Mucosa of gallbladder (tissue), 1 donor: Measurements from ENCODE around the gene GRM8. TPM values are rescaled to one million over a fixed set of nuclear protein-coding genes. Genes with fewer than 3 reads are reported as not detected.
"Not testable (repeated sequence)": the region's sequence is repeated elsewhere in the genome, so short reads cannot be mapped to it uniquely, and the experiment has no call there.

Experiments used
- DNase-seq: peaks from one replicate; pipeline ENCODE4 v3.0.0-alpha.2; 2020; ENCODE audit warnings: low spot score
- total RNA-seq: library from RNA; stranded (reverse); gene quantifications from one replicate; pipeline ENCODE4 v1.2.1, GENCODE V29; 2021
- donor health status: DM: no; HTN: no; CAD: no.

Gene GRM8
- total RNA-seq, 1 donor from 2014 or later: 8.0 TPM

- DNase-seq: no peak
Observed at GRCh38 chr7:126924477-126924876, 328.3 kb downstream of the GRM8 start.

- not testable (repeated sequence) for DNase-seq
Observed at GRCh38 chr7:126911627-126912026, 341.1 kb downstream of the GRM8 start.

- DNase-seq: not testable (repeated sequence)
Observed at GRCh38 chr7:126908564-126908963, 344.2 kb downstream of the GRM8 start.

- DNase-seq: not testable (repeated sequence)
Observed at GRCh38 chr7:126907657-126908056, 345.1 kb downstream of the GRM8 start.

GRCh38 chr7:126905255-126905654 lies 347.5 kb downstream of the GRM8 start:
- DNase-seq: not testable (repeated sequence)

GRCh38 chr7:126901041-126901765 lies 351.5 kb downstream of the GRM8 start:
- not testable (repeated sequence) for DNase-seq

- not testable (repeated sequence) for DNase-seq
Observed at GRCh38 chr7:126887980-126888379, 364.8 kb downstream of the GRM8 start.

- not testable (repeated sequence) for DNase-seq
Observed at GRCh38 chr7:126887560-126887959, 365.2 kb downstream of the GRM8 start.

GRCh38 chr7:126882730-126883129 lies 370.0 kb downstream of the GRM8 start:
- not testable (repeated sequence) for DNase-seq

GRCh38 chr7:126881908-126882307 lies 370.8 kb downstream of the GRM8 start:
- not testable (repeated sequence) for DNase-seq

GRCh38 chr7:126881315-126881714 lies 371.4 kb downstream of the GRM8 start:
- no peak for DNase-seq

GRCh38 chr7:126876536-126876935 lies 376.2 kb downstream of the GRM8 start:
- not testable (repeated sequence) for DNase-seq

GRCh38 chr7:126856691-126857291 lies 395.9 kb downstream of the GRM8 start:
- DNase-seq: no peak

GRCh38 chr7:126845331-126845730 lies 407.4 kb downstream of the GRM8 start:
- no peak for DNase-seq

- no peak for DNase-seq
Observed at GRCh38 chr7:126843883-126844282, 408.9 kb downstream of the GRM8 start.

- DNase-seq: no peak
Observed at GRCh38 chr7:126843336-126843735, 409.4 kb downstream of the GRM8 start.

- no peak for DNase-seq
Observed at GRCh38 chr7:126842451-126842850, 410.3 kb downstream of the GRM8 start.

- no peak for DNase-seq
Observed at GRCh38 chr7:126840869-126841268, 411.9 kb downstream of the GRM8 start.

- DNase-seq: no peak
Observed at GRCh38 chr7:126839624-126840023, 413.1 kb downstream of the GRM8 start.

GRCh38 chr7:126838194-126838593 lies 414.5 kb downstream of the GRM8 start:
- no peak for DNase-seq

GRCh38 chr7:126831241-126831640 lies 421.5 kb downstream of the GRM8 start:
- not testable (repeated sequence) for DNase-seq

GRCh38 chr7:126820925-126821324 lies 431.8 kb downstream of the GRM8 start:
- no peak for DNase-seq

GRCh38 chr7:126819197-126819484 lies 433.6 kb downstream of the GRM8 start:
- no peak for DNase-seq
